Body of pancreas (tissue), 4 donors: ENCODE measurements around the gene BMAL1. TPM values are rescaled to one million over a fixed set of nuclear protein-coding genes. Genes with fewer than 3 reads are reported as not detected.

Experiments used
- ATAC-seq: fragments of 150-250 bp; one replicate; pipeline ENCODE4 v1.9.1; 2016
- DNase-seq, 4 donors: peaks; one replicate each; pipeline ENCODE4 v3.0.0-alpha.2; 2019
- H3K27ac ChIP-seq, 4 donors: fragments of 200-600 bp; sonication (generic); 1 replicate in 3 of 4; 2 replicates in 1 of 4; pipeline versions ENCODE4 v1.5.1 to v1.6.1; 2016 to 2019; ENCODE audit warnings: mild to moderate bottlenecking in 1 of 4, mixed read lengths in 1 of 4, moderate library complexity in 1 of 4
- H3K27me3 ChIP-seq, 2 donors: fragments of 200-600 bp; sonication (generic); one replicate each; pipeline ENCODE4 v1.6.0; 2016; ENCODE audit warnings: mild to moderate bottlenecking in 1 of 2
- H3K36me3 ChIP-seq, 2 donors: fragments of 200-600 bp; sonication (generic); replicated peaks in 1 of 2; 2 replicates each; pipeline ENCODE4 v1.5.1; 2016; ENCODE audit warnings: low read depth in 2 of 2; ENCODE audit not compliant: insufficient read depth in 1 of 2
- H3K4me1 ChIP-seq: fragments of 200-600 bp; sonication (generic); one replicate; pipeline ENCODE4 v1.6.0; 2016
- H3K4me3 ChIP-seq, 2 donors: fragments of 200-600 bp; sonication (generic); 1 replicate in 1 of 2; 2 replicates in 1 of 2; pipeline ENCODE4 v1.5.1; 2016 to 2019
- H3K9me3 ChIP-seq, 3 donors: fragments of 200-600 bp; sonication (generic); 1 replicate in 2 of 3; 2 replicates in 1 of 3; pipeline ENCODE4 v1.5.1; 2016
- CTCF ChIP-seq, 7 experiments: fragments of 450-650 bp in 4 of 7; fragments of 200-600 bp in 3 of 7; sonication (generic) in 3 of 7; IDR thresholded peaks; one replicate each; pipeline ENCODE4 v1.5.1; 2016 to 2019; ENCODE audit warnings: antibody characterized with exemption in 7 of 7
- POLR2A ChIP-seq, 3 donors: fragments of 450-650 bp; IDR thresholded peaks; one replicate each; pipeline ENCODE4 v1.6.1; 2016; ENCODE audit warnings: antibody characterized with exemption in 3 of 3, mild to moderate bottlenecking in 2 of 3
- WGBS, 2 donors: methylation state at CpG; one replicate each; pipeline ENCODE4 v1.1.5; 2017; 5-methylcytosine and 5-hydroxymethylcytosine counted together
- intact Hi-C: fragments of 100-400 bp; cut with DNase I; formaldehyde crosslinking; loops from one replicate; pipeline ENCODE4 v1.15.1; 2023
- total RNA-seq, 2 donors: library from RNA; depleted of rRNA; stranded (reverse); fragments of >200 nt; gene quantifications; one replicate each; pipeline ENCODE4 v1.1.0, GENCODE V29; 2016

The BMAL1 gene
- total RNA-seq, 2 donors from 2014 or later = 19.5 to 35.3 TPM

GRCh38 chr11:13310443-13310842 is 32.9 kb downstream of the BMAL1 start:
- H3K4me1 ChIP-seq = peaks cover 6% of the 10 kb centered on the region
- intact Hi-C loops = no loop called here
- H3K4me3 ChIP-seq = no peak overlapping the region
- H3K9me3 ChIP-seq = no peaks in the 10 kb centered on the region
- no peaks in the 10 kb centered on the region for H3K27me3 ChIP-seq
- no peaks in the 10 kb centered on the region for H3K36me3 ChIP-seq
- TF ChIP-seq POLR2A (IDR thresholded peaks at IDR 0.05) = no peak
- TF ChIP-seq CTCF (IDR thresholded peaks at IDR 0.05) = no peak
- no peak for ATAC-seq
- DNase-seq = no peak
- WGBS, 2 donors = 86 to 88% methylated on average over 6 of the region's 6 CpGs
- H3K27ac ChIP-seq = no peak overlapping the region

GRCh38 chr11:13311570-13311969 is 34.0 kb downstream of the BMAL1 start:
- H3K36me3 ChIP-seq = no peaks in the 10 kb centered on the region
- H3K4me1 ChIP-seq = peaks cover 17% of the 10 kb centered on the region
- no peaks in the 10 kb centered on the region for H3K27me3 ChIP-seq
- H3K9me3 ChIP-seq = no peaks in the 10 kb centered on the region
- ATAC-seq = no peak
- no peak overlapping the region for H3K27ac ChIP-seq
- TF ChIP-seq CTCF (IDR thresholded peaks at IDR 0.05) = no peak
- TF ChIP-seq POLR2A (IDR thresholded peaks at IDR 0.05) = no peak
- 89 to 96% methylated on average over 3 of the region's 3 CpGs for WGBS, 2 donors
- H3K4me3 ChIP-seq = no peak overlapping the region
- intact Hi-C loops = no loop called here
- DNase-seq = no peak

DNA sequence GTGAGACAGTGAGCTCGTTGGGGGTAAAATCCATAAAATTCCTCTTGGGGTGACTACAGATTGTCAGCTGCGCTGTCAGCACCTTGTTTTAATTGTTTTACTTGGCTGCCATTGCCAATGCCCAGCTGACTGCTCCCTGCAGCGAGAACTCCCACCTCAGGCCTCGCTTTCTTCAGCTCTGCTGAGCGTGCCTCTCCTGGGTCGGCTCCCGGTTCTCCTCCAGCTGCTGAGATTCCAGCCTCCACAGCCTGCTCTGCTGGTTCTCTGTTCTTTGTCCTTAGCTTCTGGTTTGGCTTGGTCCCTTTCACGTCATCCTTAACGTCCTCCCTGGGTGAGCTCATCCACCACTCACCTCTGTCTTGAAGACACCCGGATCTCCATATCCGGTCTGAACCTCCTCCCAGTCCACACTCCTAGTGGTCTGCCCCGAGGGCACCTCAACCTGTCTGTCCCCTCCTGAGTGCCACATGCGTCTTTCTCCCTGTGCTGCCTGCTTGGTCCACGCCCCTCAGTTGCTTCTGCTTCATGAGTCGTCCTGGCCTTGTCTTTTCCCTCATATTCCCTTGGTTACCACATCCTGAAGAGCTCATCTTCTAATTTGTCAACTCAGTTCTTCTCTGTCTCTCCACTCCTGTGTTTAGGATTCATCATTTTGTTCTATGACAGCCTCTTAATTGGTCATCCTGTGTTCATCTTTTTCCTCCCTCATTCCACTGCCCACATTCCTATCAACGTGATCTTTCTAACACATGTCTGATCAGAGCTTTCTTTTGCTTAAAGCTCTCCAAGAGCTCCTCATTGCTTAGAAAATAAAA is 35.6 kb downstream of the BMAL1 start:
- Histone ChIP-seq H3K9me3 (no peaks in the 10 kb centered on the region), H3K4me3 (no peak overlapping the region), H3K27ac (no peak overlapping the region), H3K36me3 (no peaks in the 10 kb centered on the region), H3K4me1 (peaks cover 21% of the 10 kb centered on the region), H3K27me3 (no peaks in the 10 kb centered on the region)
- no peak for ATAC-seq
- no peak for DNase-seq
- intact Hi-C loops = no loop called here
- TF ChIP-seq POLR2A (IDR thresholded peaks at IDR 0.05) (no peak), CTCF (IDR thresholded peaks at IDR 0.05) (no peak)
- WGBS, 2 donors = 83 to 92% methylated on average over 16 of the region's 16 CpGs

DNA sequence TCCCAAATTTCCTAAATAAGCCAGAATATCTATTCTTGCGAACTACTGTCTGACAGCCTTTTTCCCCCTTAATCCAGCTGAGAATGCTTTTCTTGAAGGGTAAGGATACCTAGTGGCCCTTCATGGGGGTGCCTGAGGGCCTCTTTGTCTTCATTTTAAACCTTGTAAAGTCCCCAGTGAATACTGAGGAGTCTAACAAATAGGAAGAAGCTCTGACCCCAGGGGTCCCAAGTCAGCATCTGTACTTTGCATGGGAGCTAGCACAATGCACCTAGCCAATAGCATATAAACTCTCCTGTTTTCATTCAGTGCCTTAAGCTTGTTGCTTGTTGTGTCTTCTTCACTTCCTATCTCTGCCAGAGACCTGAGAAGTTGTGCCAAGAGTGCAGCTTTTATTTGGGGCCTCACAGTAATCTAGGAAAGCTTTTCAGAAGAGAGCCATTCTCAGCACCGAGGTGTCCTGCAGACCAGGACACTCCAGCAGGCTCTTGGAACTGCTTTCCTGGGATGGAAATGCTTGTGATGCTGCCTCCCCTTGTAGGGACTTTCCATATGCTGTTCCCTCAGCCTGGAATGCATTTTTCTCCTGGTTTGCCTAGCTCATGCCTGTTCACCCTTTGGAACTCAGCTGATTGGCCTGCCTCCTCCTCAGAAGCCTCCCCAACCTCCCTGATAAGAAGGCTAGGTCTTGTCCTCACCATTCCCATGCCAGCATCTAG is 37.2 kb downstream of the BMAL1 start:
- Histone ChIP-seq H3K27me3 (no peaks in the 10 kb centered on the region), H3K9me3 (no peaks in the 10 kb centered on the region), H3K36me3 (no peaks in the 10 kb centered on the region), H3K4me1 (peaks cover 21% of the 10 kb centered on the region), H3K4me3 (no peak overlapping the region), H3K27ac (no peak overlapping the region)
- DNase-seq (no peak), ATAC-seq (no peak)
- TF ChIP-seq POLR2A (IDR thresholded peaks at IDR 0.05) (no peak), CTCF (IDR thresholded peaks at IDR 0.05) (no peak)
- 92 to 94% methylated on average over 2 of the region's 2 CpGs for WGBS, 2 donors
- intact Hi-C loops = no loop called here
